Heart left ventricle (tissue), 16 donors: ENCODE data around the gene TMEM135. TPM values are rescaled to one million over a fixed set of nuclear protein-coding genes. Genes with fewer than 3 reads are reported as not detected.
A peak's percentile ranks its signal among the peaks of the same experiment; 100 is the strongest.

Experiments
- ATAC-seq, 4 donors: fragments of 200-7000 bp; cut with Tn5 transposase; one replicate each; pipeline ENCODE4 v1.9.1; 2020 to 2022; ENCODE audit warnings: moderate library complexity in 4 of 4, mild to moderate bottlenecking in 3 of 4, moderate number of reproducible peaks in 1 of 4
- DNase-seq, 5 donors: peaks; one replicate each; pipeline ENCODE4 v3.0.0-alpha.2; 2020
- H3K27ac ChIP-seq, 12 donors: fragments of 200-600 bp; sonication (generic) in 4 of 12; one replicate each; pipeline versions ENCODE4 v1.5.0 to v1.8.0; 2016 to 2022; ENCODE audit warnings: mild to moderate bottlenecking in 2 of 12
- H3K27me3 ChIP-seq, 9 donors: fragments of 200-600 bp; sonication (generic) in 2 of 9; one replicate each; pipeline versions ENCODE4 v1.5.1 to v1.8.0; 2016 to 2022; ENCODE audit warnings: mild to moderate bottlenecking in 3 of 9
- H3K36me3 ChIP-seq, 9 donors: fragments of 200-600 bp; sonication (generic) in 2 of 9; one replicate each; pipeline versions ENCODE4 v1.5.0 to v1.8.0; 2018 to 2022; ENCODE audit warnings: mild to moderate bottlenecking in 2 of 9
- H3K4me1 ChIP-seq, 12 donors: fragments of 200-600 bp; sonication (generic) in 4 of 12; one replicate each; pipeline versions ENCODE4 v1.5.0 to v1.8.0; 2016 to 2022; ENCODE audit warnings: mild to moderate bottlenecking in 3 of 12
- H3K4me3 ChIP-seq, 12 donors: fragments of 200-600 bp; sonication (generic) in 4 of 12; one replicate each; pipeline versions ENCODE4 v1.5.0 to v1.8.0; 2017 to 2022; ENCODE audit warnings: mild to moderate bottlenecking in 9 of 12, moderate library complexity in 4 of 12
- H3K9me3 ChIP-seq, 12 donors: fragments of 200-600 bp; sonication (generic) in 4 of 12; one replicate each; pipeline versions ENCODE4 v1.5.0 to v1.8.0; 2016 to 2022; ENCODE audit warnings: mild to moderate bottlenecking in 1 of 12
- CTCF ChIP-seq, 12 donors: fragments of 200-600 bp; sonication (generic) in 4 of 12; IDR thresholded peaks; one replicate each; pipeline versions ENCODE4 v1.5.0 to v1.8.0; 2018 to 2022; ENCODE audit warnings: antibody characterized with exemption in 12 of 12, mild to moderate bottlenecking in 5 of 12
- POLR2A ChIP-seq, 2 donors: fragments of 450-650 bp; IDR thresholded peaks; one replicate each; pipeline ENCODE4 v1.6.1; 2017; ENCODE audit warnings: antibody characterized with exemption in 2 of 2, mild to moderate bottlenecking in 2 of 2, moderate library complexity in 2 of 2
- WGBS, 4 donors: extraction: QIAGEN DNeasy Blood & Tissue Kit in 2 of 4; methylation state at CpG; one replicate each; pipeline versions ENCODE4 v1.1.5 to v1.1.7; 2013 to 2018; 5-methylcytosine and 5-hydroxymethylcytosine counted together
- intact Hi-C, 10 donors: fragments of 100-400 bp; cut with DNase I; formaldehyde crosslinking; loops; one replicate each; pipeline versions ENCODE4 v1.11.1 to v1.14.2; 2022
- polyA plus RNA-seq, 2 donors: library from polyadenylated mRNA; stranded (reverse); fragments of 200-250 nt; gene quantifications; one replicate each; pipeline ENCODE4 v1.2.3, GENCODE V29; 2013
- total RNA-seq, 9 donors: library from RNA; depleted of rRNA in 2 of 9; stranded (reverse); fragments of >200 nt in 2 of 9; fragmentation: NEBNext Ultra II Directional in 3 of 9; extraction: Animal tissue kit (Norgen Biotek cat#: 25700) in 3 of 9; gene quantifications; one replicate each; pipeline versions ENCODE4 v1.1.0 to v1.2.4, GENCODE V29; 2016 to 2023
- donor health status: ischemic (EF 13 %, LVEDD 7.1; RV severe dilation, severe dysfunction).
- donor health status: healthy with polysubstance abuse.
- donor health status: DM: no; HTN: yes; CAD: no.
- donor health status: DM: no; HTN: no; CAD: no.
- donor health status: ischemic (EF 25% LVEDD 6.9; RV normal size, moderate dysfunction).
- donor health status: ischemic (EF 25% LVEDD 5.7; RV mildly dilated, moderate dysfunction).
- donor health status: healthy.
- donor health status: DM: yes; HTN: yes; CAD: no.
- donor health status: ischemic (EF 35%, LVEDD 5.7; RV mildly dilated, moderate dysfunction).
- donor health status: nonischemic (EF 11% LVEDD 7.7; RV severe dilation, severe dysfunction).
- donor health status: DM: yes; HTN: yes; CAD: no.
- donor health status: PGD.
- donor health status: ischemic (EF 29% LVEDD 5.4; RV normal size, mild dysfunction).
- donor health status: nonischemic (EF 23%, LVEDD 6.1; RV moderate dilation, normal function).

TMEM135 gene
- total and polyA plus RNA-seq, 11 donors: 3.9 to 22.7 (median 14.7) TPM

GRCh38 chr11:87236368-87236767 lies 198.6 kb downstream of the TMEM135 start:
- WGBS, 4 donors: 88 to 94% (median 90%) methylated on average over 2 of the region's 2 CpGs

GRCh38 chr11:87239001-87239400 lies 201.3 kb downstream of the TMEM135 start:
- Histone ChIP-seq H3K9me3 (no peaks in the 10 kb centered on the region), H3K36me3 (no peaks in the 10 kb centered on the region), H3K4me1 (peaks cover 0 to 24% (median 8%) of the 10 kb centered on the region in 12 donors), H3K27me3 (no peaks in the 10 kb centered on the region), H3K27ac (peak overlapping the region in 7 of 12 donors; percentile 15 to 75 (median 39)), H3K4me3 (no peak overlapping the region)
- 46 to 57% (median 50%) methylated on average over 2 of the region's 2 CpGs for WGBS, 4 donors
- no peak for DNase-seq
- ATAC-seq: peak in 2 of 4 donors; percentile 34 to 54
- TF ChIP-seq POLR2A (IDR thresholded peaks at IDR 0.05) (no peak), CTCF (IDR thresholded peaks at IDR 0.05) (no peak)
- intact Hi-C loops: loop anchor here in 1 of 10 donors (10.0 kb wide), 1 partner anchor 94 kb away; no protein-coding TSS in a partner anchor

More at GRCh38 chr11:87236368-87236767, 198.6 kb downstream of the TMEM135 start:
- Histone ChIP-seq H3K27me3 (no peaks in the 10 kb centered on the region), H3K9me3 (peaks cover 0 to 20% (median 13%) of the 10 kb centered on the region in 12 donors), H3K36me3 (no peaks in the 10 kb centered on the region), H3K4me1 (peaks cover 0 to 24% (median 8%) of the 10 kb centered on the region in 12 donors), H3K4me3 (no peak overlapping the region), H3K27ac (no peak overlapping the region)
- intact Hi-C loops: loop anchor here in 1 of 10 donors (10.0 kb wide), 1 partner anchor 92 kb away; no protein-coding TSS in a partner anchor
- ATAC-seq: no peak
- no peak for DNase-seq
- TF ChIP-seq POLR2A (IDR thresholded peaks at IDR 0.05) (no peak), CTCF (IDR thresholded peaks at IDR 0.05) (no peak)

GRCh38 chr11:87239531-87239930 lies 201.8 kb downstream of the TMEM135 start:
- TF ChIP-seq CTCF (IDR thresholded peaks at IDR 0.05): no peak
- no peak for TF ChIP-seq POLR2A (IDR thresholded peaks at IDR 0.05)
- intact Hi-C loops: loop anchor here in 1 of 10 donors (10.0 kb wide), 1 partner anchor 95 kb away; no protein-coding TSS in a partner anchor
- WGBS, 4 donors: 62 to 75% (median 72%) methylated on average over 1 of the region's 1 CpG
- H3K27ac ChIP-seq: peak overlapping the region in 9 of 12 donors; percentile 1 to 75 (median 22)
- H3K9me3 ChIP-seq: no peaks in the 10 kb centered on the region
- H3K4me1 ChIP-seq: peaks cover 0 to 24% (median 8%) of the 10 kb centered on the region in 12 donors
- ATAC-seq (no peak), DNase-seq (no peak)
- H3K27me3 ChIP-seq: no peaks in the 10 kb centered on the region
- no peak overlapping the region for H3K4me3 ChIP-seq
- H3K36me3 ChIP-seq: no peaks in the 10 kb centered on the region

GRCh38 chr11:87251560-87251959 lies 213.8 kb downstream of the TMEM135 start:
- ATAC-seq: no peak
- Histone ChIP-seq H3K9me3 (no peaks in the 10 kb centered on the region), H3K27me3 (no peaks in the 10 kb centered on the region), H3K27ac (no peak overlapping the region), H3K4me1 (peaks cover 0 to 13% (median 0%) of the 10 kb centered on the region in 12 donors), H3K36me3 (no peaks in the 10 kb centered on the region), H3K4me3 (no peak overlapping the region)
- no peak for DNase-seq
- 86 to 91% (median 89%) methylated on average over 4 of the region's 4 CpGs for WGBS, 4 donors
- intact Hi-C loops: loop anchor here in 1 of 10 donors (5.0 kb wide), 1 partner anchor 74 kb away; no protein-coding TSS in a partner anchor
- no peak for TF ChIP-seq CTCF (IDR thresholded peaks at IDR 0.05)
- no peak for TF ChIP-seq POLR2A (IDR thresholded peaks at IDR 0.05)
